ENCODE data around the gene PLXNA4. TPM values are rescaled to one million over a fixed set of nuclear protein-coding genes. Genes with fewer than 3 reads are reported as not detected.
A peak's percentile ranks its signal among the peaks of the same experiment; 100 is the strongest.

PLXNA4 gene
- total and polyA plus RNA-seq, 4 donors = 0.63 to 4.6 (median 2.1) TPM

GRCh38 chr7:132246591-132246990 is 329.7 kb downstream of the PLXNA4 start:
- Histone ChIP-seq H3K4me3 (no peak overlapping the region), H3K9ac (ENCODE audit: insufficient read depth in 1 of 2, low read length in 2 of 2) (no peak overlapping the region)
- ATAC-seq (ENCODE audit: insufficient read depth, low FRiP score) = no peak

DNA sequence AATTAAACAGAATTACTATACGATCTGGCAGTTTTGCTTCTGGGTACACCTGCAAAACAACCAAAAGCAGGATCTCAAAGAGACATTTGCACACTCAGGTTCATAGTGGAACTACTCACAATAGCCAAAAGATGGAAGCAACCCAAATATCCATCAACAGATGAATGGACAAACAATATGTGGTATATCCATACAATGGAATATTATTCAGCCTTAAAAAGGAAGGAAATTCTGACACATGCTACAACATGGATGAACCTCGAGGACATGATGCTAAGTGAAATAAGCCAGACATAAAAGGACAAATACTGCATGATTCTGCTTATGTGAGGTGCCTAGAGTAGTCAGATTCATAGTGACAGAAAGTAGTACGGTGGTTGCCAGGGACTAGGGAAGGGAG is 330.7 kb downstream of the PLXNA4 start:
- ATAC-seq (ENCODE audit: insufficient read depth, low FRiP score) = no peak
- TF ChIP-seq, protein P1, sequence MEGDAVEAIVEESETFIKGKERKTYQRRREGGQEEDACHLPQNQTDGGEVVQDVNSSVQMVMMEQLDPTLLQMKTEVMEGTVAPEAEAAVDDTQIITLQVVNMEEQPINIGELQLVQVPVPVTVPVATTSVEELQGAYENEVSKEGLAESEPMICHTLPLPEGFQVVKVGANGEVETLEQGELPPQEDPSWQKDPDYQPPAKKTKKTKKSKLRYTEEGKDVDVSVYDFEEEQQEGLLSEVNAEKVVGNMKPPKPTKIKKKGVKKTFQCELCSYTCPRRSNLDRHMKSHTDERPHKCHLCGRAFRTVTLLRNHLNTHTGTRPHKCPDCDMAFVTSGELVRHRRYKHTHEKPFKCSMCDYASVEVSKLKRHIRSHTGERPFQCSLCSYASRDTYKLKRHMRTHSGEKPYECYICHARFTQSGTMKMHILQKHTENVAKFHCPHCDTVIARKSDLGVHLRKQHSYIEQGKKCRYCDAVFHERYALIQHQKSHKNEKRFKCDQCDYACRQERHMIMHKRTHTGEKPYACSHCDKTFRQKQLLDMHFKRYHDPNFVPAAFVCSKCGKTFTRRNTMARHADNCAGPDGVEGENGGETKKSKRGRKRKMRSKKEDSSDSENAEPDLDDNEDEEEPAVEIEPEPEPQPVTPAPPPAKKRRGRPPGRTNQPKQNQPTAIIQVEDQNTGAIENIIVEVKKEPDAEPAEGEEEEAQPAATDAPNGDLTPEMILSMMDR (IDR thresholded peaks at IDR 0.05; ENCODE audit: control extremely low read depth, extremely low read depth) = no peak
- no peaks in the 10 kb centered on the region for H3K27me3 ChIP-seq (ENCODE audit: control insufficient read depth in 3 of 3, insufficient read depth in 3 of 3, low read length in 2 of 3)
- no peak for DNase-seq
- H3K4me3 ChIP-seq = no peak overlapping the region
- peaks cover 0 to 10% (median 2%) of the 10 kb centered on the region in 4 donors for H3K9me3 ChIP-seq (ENCODE audit: control insufficient read depth in 4 of 4, insufficient read depth in 3 of 4, low read length in 3 of 4)
- no peak overlapping the region for H3K27ac ChIP-seq (ENCODE audit: low read depth in 1 of 2, low read length in 1 of 2)
- H3K36me3 ChIP-seq (ENCODE audit: control insufficient read depth in 4 of 4, insufficient read depth in 4 of 4, low read length in 4 of 4) = no peaks in the 10 kb centered on the region
- H3K9ac ChIP-seq (ENCODE audit: insufficient read depth in 1 of 2, low read length in 2 of 2) = no peak overlapping the region
- WGBS, 2 donors = 75 to 83% methylated on average over 3 of the region's 3 CpGs
- H3K4me1 ChIP-seq (ENCODE audit: control insufficient read depth in 5 of 5, insufficient read depth in 5 of 5, low read length in 5 of 5) = peaks cover 1 to 27% (median 6%) of the 10 kb centered on the region in 5 donors

More at GRCh38 chr7:132246591-132246990, 329.7 kb downstream of the PLXNA4 start:
- Histone ChIP-seq H3K27me3 (ENCODE audit: control insufficient read depth in 3 of 3, insufficient read depth in 3 of 3, low read length in 2 of 3) (no peaks in the 10 kb centered on the region), H3K9me3 (ENCODE audit: control insufficient read depth in 4 of 4, insufficient read depth in 3 of 4, low read length in 3 of 4) (peaks cover 0 to 10% (median 2%) of the 10 kb centered on the region in 4 donors), H3K4me1 (ENCODE audit: control insufficient read depth in 5 of 5, insufficient read depth in 5 of 5, low read length in 5 of 5) (peaks cover 4 to 37% (median 9%) of the 10 kb centered on the region in 5 donors), H3K27ac (ENCODE audit: low read depth in 1 of 2, low read length in 1 of 2) (no peak overlapping the region), H3K36me3 (ENCODE audit: control insufficient read depth in 4 of 4, insufficient read depth in 4 of 4, low read length in 4 of 4) (no peaks in the 10 kb centered on the region)
- TF ChIP-seq, protein P1 (IDR thresholded peaks at IDR 0.05; ENCODE audit: control extremely low read depth, extremely low read depth) = no peak
- DNase-seq = no peak

DNA sequence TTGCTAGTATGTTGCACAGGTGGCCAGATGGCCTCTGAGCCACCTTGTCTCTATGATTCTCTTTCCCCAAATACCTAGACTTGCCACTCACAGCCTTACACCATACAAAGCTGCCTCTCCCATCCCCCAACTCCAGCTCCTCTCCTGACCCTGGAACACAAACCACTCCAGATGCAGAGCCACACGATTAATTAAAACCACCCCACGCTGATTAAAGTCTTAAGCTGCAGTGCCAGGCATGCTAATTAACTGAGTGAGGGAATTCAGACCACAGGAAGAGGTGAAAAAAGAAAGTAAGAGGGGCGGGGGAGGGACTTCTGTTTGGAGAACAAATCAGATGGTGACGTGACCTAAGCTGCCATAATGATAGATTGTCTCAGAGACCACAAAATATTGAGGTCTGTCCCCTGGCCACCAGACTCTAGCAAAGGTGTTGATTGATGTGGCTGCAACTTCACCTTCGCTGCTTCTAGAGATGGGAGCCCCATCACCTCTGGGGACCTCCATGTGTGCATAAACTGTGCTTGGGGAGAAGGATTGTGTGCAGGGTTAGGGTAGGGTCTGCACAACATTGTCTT is 331.3 kb downstream of the PLXNA4 start:
- no peak overlapping the region for H3K27ac ChIP-seq (ENCODE audit: low read depth in 1 of 2, low read length in 1 of 2)
- no peak for DNase-seq
- WGBS, 2 donors = 83 to 85% methylated on average over 5 of the region's 5 CpGs
- peaks cover 0 to 10% (median 2%) of the 10 kb centered on the region in 4 donors for H3K9me3 ChIP-seq (ENCODE audit: control insufficient read depth in 4 of 4, insufficient read depth in 3 of 4, low read length in 3 of 4)
- H3K9ac ChIP-seq (ENCODE audit: insufficient read depth in 1 of 2, low read length in 2 of 2) = no peak overlapping the region
- TF ChIP-seq, protein P1 (IDR thresholded peaks at IDR 0.05; ENCODE audit: control extremely low read depth, extremely low read depth) = no peak
- H3K4me3 ChIP-seq = no peak overlapping the region
- peaks cover 0 to 22% (median 4%) of the 10 kb centered on the region in 5 donors for H3K4me1 ChIP-seq (ENCODE audit: control insufficient read depth in 5 of 5, insufficient read depth in 5 of 5, low read length in 5 of 5)
- H3K36me3 ChIP-seq (ENCODE audit: control insufficient read depth in 4 of 4, insufficient read depth in 4 of 4, low read length in 4 of 4) = no peaks in the 10 kb centered on the region
- ATAC-seq (ENCODE audit: insufficient read depth, low FRiP score) = no peak
- H3K27me3 ChIP-seq (ENCODE audit: control insufficient read depth in 3 of 3, insufficient read depth in 3 of 3, low read length in 2 of 3) = no peaks in the 10 kb centered on the region

DNA sequence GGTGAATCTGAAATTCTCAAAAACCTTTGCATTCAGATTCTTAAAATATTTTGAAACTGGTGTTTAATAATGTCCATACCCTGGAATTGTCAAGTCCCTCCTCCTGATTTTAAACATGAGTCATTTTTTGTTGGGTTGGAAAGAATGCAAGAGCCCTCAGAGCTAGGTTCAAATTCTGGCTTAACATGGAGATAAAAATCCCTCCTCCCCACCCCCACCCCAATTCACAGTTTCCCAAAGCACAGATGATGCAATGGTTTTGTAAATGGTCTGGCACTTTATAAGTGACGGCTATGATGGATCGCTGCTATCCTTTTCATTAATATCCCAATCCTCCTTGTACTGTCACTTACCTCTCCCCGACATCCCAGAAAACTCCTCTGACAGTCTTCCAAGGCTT is 332.8 kb downstream of the PLXNA4 start:
- TF ChIP-seq, protein P1 (IDR thresholded peaks at IDR 0.05; ENCODE audit: control extremely low read depth, extremely low read depth) = no peak
- Histone ChIP-seq H3K27ac (ENCODE audit: low read depth in 1 of 2, low read length in 1 of 2) (no peak overlapping the region), H3K36me3 (ENCODE audit: control insufficient read depth in 4 of 4, insufficient read depth in 4 of 4, low read length in 4 of 4) (no peaks in the 10 kb centered on the region), H3K27me3 (ENCODE audit: control insufficient read depth in 3 of 3, insufficient read depth in 3 of 3, low read length in 2 of 3) (no peaks in the 10 kb centered on the region), H3K9me3 (ENCODE audit: control insufficient read depth in 4 of 4, insufficient read depth in 3 of 4, low read length in 3 of 4) (peaks cover 0 to 10% (median 2%) of the 10 kb centered on the region in 4 donors), H3K4me3 (no peak overlapping the region), H3K9ac (ENCODE audit: insufficient read depth in 1 of 2, low read length in 2 of 2) (no peak overlapping the region), H3K4me1 (ENCODE audit: control insufficient read depth in 5 of 5, insufficient read depth in 5 of 5, low read length in 5 of 5) (peaks cover 0 to 14% (median 0%) of the 10 kb centered on the region in 5 donors)
- WGBS, 2 donors = 87 to 90% methylated on average over 3 of the region's 3 CpGs
- ATAC-seq (ENCODE audit: insufficient read depth, low FRiP score) = no peak
- peak in 1 of 3 donors; percentile 49 for DNase-seq
